ENCODE results near the gene RABGGTA. TPM values are rescaled to one million over a fixed set of nuclear protein-coding genes. Genes with fewer than 3 reads are reported as not detected.

RABGGTA gene
- total and polyA plus RNA-seq, 2 donors (not counting 1 experiment from before 2014, with no cell fraction given) = 70.1 to 159 TPM

- ChIA-PET POLR2A (interaction anchor here (0.5 to 5.3 kb wide), 14 partner anchors 16 to 214 kb away, joined by 3 to 64 read pairs (median 4); partner anchors contain the start of genes DCAF11, DHRS1, GMPR2 and IPO4), CTCF (interaction anchor here (0.9 to 4.2 kb wide), 22 partner anchors 12 to 219 kb away, joined by 3 to 31 read pairs (median 5); partner anchors contain the start of genes CIDEB, DHRS1, GMPR2 and IRF9)
- Histone ChIP-seq H4K20me1 (ENCODE audit: control insufficient read depth, insufficient read depth, low read length, poor library complexity, severe bottlenecking) (peaks cover 10% of the 10 kb centered on the region), H3K79me2 (ENCODE audit: control insufficient read depth, insufficient read depth, low read length) (peaks cover 67% of the 10 kb centered on the region), H3K9me3 (ENCODE audit: control extremely low read depth in 1 of 3, control insufficient read depth in 2 of 3, insufficient read depth in 1 of 3, low read length in 2 of 3) (no peaks in the 10 kb centered on the region), H3K36me3 (replicated peaks in 1 of 2; ENCODE audit: control extremely low read depth in 1 of 2, control insufficient read depth in 1 of 2, extremely low read depth in 1 of 2, insufficient read depth in 2 of 2, low read length in 1 of 2) (peaks cover 2 to 13% of the 10 kb centered on the region in 2 experiments), H3K27ac (ENCODE audit: low read length in 2 of 2) (peak overlapping the region; percentile 85 to 89), H3K4me2 (replicated peaks; ENCODE audit: low read depth, low read length, poor library complexity, severe bottlenecking) (peak overlapping the region; percentile 88), H2AFZ (ENCODE audit: insufficient read depth, low read depth, low read length, poor library complexity, severe bottlenecking) (peak overlapping the region; percentile 90), H3K9ac (ENCODE audit: low read length) (peak overlapping the region; percentile 93), H3K4me3 (ENCODE audit: control extremely low read depth in 1 of 5, extremely low read depth in 1 of 5, insufficient read depth in 1 of 5, low read depth in 2 of 5, low read length in 4 of 5) (no peak overlapping the region), H3K27me3 (replicated peaks in 1 of 4; ENCODE audit: control extremely low read depth in 1 of 4, control insufficient read depth in 3 of 4, insufficient read depth in 4 of 4, low read length in 3 of 4) (no peaks in the 10 kb centered on the region), H3K4me1 (ENCODE audit: control insufficient read depth in 2 of 2, insufficient read depth in 2 of 2, low read length in 2 of 2) (peaks cover 32% of the 10 kb centered on the region in 2 donors)
- H3K4me3 Mint-ChIP-seq = peak overlapping the region; percentile 93
- 100% methylated on average over 1 of the region's 2 CpGs for WGBS (ENCODE audit: insufficient coverage)
- TF ChIP-seq, protein P1, sequence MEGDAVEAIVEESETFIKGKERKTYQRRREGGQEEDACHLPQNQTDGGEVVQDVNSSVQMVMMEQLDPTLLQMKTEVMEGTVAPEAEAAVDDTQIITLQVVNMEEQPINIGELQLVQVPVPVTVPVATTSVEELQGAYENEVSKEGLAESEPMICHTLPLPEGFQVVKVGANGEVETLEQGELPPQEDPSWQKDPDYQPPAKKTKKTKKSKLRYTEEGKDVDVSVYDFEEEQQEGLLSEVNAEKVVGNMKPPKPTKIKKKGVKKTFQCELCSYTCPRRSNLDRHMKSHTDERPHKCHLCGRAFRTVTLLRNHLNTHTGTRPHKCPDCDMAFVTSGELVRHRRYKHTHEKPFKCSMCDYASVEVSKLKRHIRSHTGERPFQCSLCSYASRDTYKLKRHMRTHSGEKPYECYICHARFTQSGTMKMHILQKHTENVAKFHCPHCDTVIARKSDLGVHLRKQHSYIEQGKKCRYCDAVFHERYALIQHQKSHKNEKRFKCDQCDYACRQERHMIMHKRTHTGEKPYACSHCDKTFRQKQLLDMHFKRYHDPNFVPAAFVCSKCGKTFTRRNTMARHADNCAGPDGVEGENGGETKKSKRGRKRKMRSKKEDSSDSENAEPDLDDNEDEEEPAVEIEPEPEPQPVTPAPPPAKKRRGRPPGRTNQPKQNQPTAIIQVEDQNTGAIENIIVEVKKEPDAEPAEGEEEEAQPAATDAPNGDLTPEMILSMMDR (IDR thresholded peaks at IDR 0.05) = no peak
- no peak for TF ChIP-seq EZH2 (IDR thresholded peaks at IDR 0.05; ENCODE audit: borderline replicate concordance, insufficient read depth, low read depth, low read length, poor library complexity, severe bottlenecking)
- no peaks in the 10 kb centered on the region for H3K9me3 Mint-ChIP-seq (ENCODE audit: insufficient read depth)
- intact Hi-C loops (cut with micrococcal nuclease) = loop anchor here (1.0 to 10.0 kb wide), 5 partner anchors 26 to 916 kb away; partner anchors contain the start of genes THTPA, TINF2 and ZFHX2
- peak overlapping the region; percentile 96 for H3K27ac Mint-ChIP-seq
- peaks cover 37% of the 10 kb centered on the region for H3K4me1 Mint-ChIP-seq
- ATAC-seq (ENCODE audit: low read depth) (no peak), DNase-seq (no peak)
- no peaks in the 10 kb centered on the region for H3K27me3 Mint-ChIP-seq
Measured at GRCh38 chr14:24216345-24216699, 55.1 kb downstream of the RABGGTA start.

Small RNA genes lying within 50 kb of the gene (small RNA-seq; reads per million reads assigned to genes)
- not detected for gene MDP1 (ENCODE audit: insufficient read length, low read depth, low replicate concordance)

Other genes starting within 250 kb of the RABGGTA start
Only the 30 nearest of the 34 such genes appear.
- gene DCAF11, start 156.8 kb downstream of the RABGGTA start, total RNA-seq = 84.8 and 96.3 TPM in 2 replicates
- gene DCAF11, start 156.8 kb downstream of the RABGGTA start, polyA plus RNA-seq = 64.5 and 66.7 TPM in 2 replicates
- gene NRL, start 156.6 kb downstream of the RABGGTA start, total RNA-seq = 8.1 and 8.8 TPM in 2 replicates
- gene NRL, start 156.6 kb downstream of the RABGGTA start, polyA plus RNA-seq = 4.8 and 7.0 TPM in 2 replicates
- gene FITM1, start 140.9 kb downstream of the RABGGTA start, total RNA-seq = 2.6 and 3.6 TPM in 2 replicates
- 3.3 and 4.6 TPM in 2 replicates for gene FITM1, start 140.9 kb downstream of the RABGGTA start, polyA plus RNA-seq
- gene PSME1, start 135.4 kb downstream of the RABGGTA start, total RNA-seq = 227 and 237 TPM in 2 replicates
- gene PSME1, start 135.4 kb downstream of the RABGGTA start, polyA plus RNA-seq = 257 and 295 TPM in 2 replicates
- 24.7 and 26.4 TPM in 2 replicates for gene EMC9, start 130.0 kb downstream of the RABGGTA start, total RNA-seq
- 19.3 and 25.9 TPM in 2 replicates for gene EMC9, start 130.0 kb downstream of the RABGGTA start, polyA plus RNA-seq
- 127 and 141 TPM in 2 replicates for gene PSME2, start 125.0 kb downstream of the RABGGTA start, total RNA-seq
- 126 and 137 TPM in 2 replicates for gene PSME2, start 125.0 kb downstream of the RABGGTA start, polyA plus RNA-seq
- gene RNF31, start 124.1 kb downstream of the RABGGTA start, total RNA-seq = 103 and 114 TPM in 2 replicates
- 48.3 and 69.8 TPM in 2 replicates for gene RNF31, start 124.1 kb downstream of the RABGGTA start, polyA plus RNA-seq
- gene IRF9, start 110.3 kb downstream of the RABGGTA start, total RNA-seq = 243 and 269 TPM in 2 replicates
- gene IRF9, start 110.3 kb downstream of the RABGGTA start, polyA plus RNA-seq = 191 and 237 TPM in 2 replicates
- 48.4 and 62.1 TPM in 2 replicates for gene REC8, start 99.5 kb downstream of the RABGGTA start, total RNA-seq
- gene REC8, start 99.5 kb downstream of the RABGGTA start, polyA plus RNA-seq = 34.0 and 39.5 TPM in 2 replicates
- gene IPO4, start 82.8 kb downstream of the RABGGTA start, total RNA-seq = 29.8 and 35.0 TPM in 2 replicates
- gene IPO4, start 82.8 kb downstream of the RABGGTA start, polyA plus RNA-seq = 26.7 and 28.3 TPM in 2 replicates
- gene TM9SF1, start 76.2 kb downstream of the RABGGTA start, total RNA-seq = 24.5 and 33.9 TPM in 2 replicates
- gene TM9SF1, start 76.2 kb downstream of the RABGGTA start, polyA plus RNA-seq = 7.6 and 10.0 TPM in 2 replicates
- gene TSSK4, start 65.9 kb downstream of the RABGGTA start, total RNA-seq = 1.7 TPM in 2 replicates
- 0.14 and 0.45 TPM in 2 replicates for gene TSSK4, start 65.9 kb downstream of the RABGGTA start, polyA plus RNA-seq
- 102 and 103 TPM in 2 replicates for gene CHMP4A, start 58.1 kb downstream of the RABGGTA start, total RNA-seq
- gene CHMP4A, start 58.1 kb downstream of the RABGGTA start, polyA plus RNA-seq = 91.2 and 95.1 TPM in 2 replicates
- gene MDP1, start 55.5 kb downstream of the RABGGTA start, total RNA-seq = 11.3 and 17.0 TPM in 2 replicates
- 22.6 and 28.1 TPM in 2 replicates for gene MDP1, start 55.5 kb downstream of the RABGGTA start, polyA plus RNA-seq
- 86.6 and 98.5 TPM in 2 replicates for gene NEDD8, start 39.2 kb downstream of the RABGGTA start, total RNA-seq
- 86.7 and 104 TPM in 2 replicates for gene NEDD8, start 39.2 kb downstream of the RABGGTA start, polyA plus RNA-seq
- 58.7 and 64.3 TPM in 2 replicates for gene GMPR2, start 38.7 kb downstream of the RABGGTA start, total RNA-seq
- gene GMPR2, start 38.7 kb downstream of the RABGGTA start, polyA plus RNA-seq = 33.3 and 39.7 TPM in 2 replicates
- gene TINF2, start 29.0 kb downstream of the RABGGTA start, total RNA-seq = 165 and 169 TPM in 2 replicates
- 103 and 108 TPM in 2 replicates for gene TINF2, start 29.0 kb downstream of the RABGGTA start, polyA plus RNA-seq
- gene TGM1, start 8.4 kb downstream of the RABGGTA start, total RNA-seq = 11.4 and 11.9 TPM in 2 replicates
- gene TGM1, start 8.4 kb downstream of the RABGGTA start, polyA plus RNA-seq = 2.7 and 4.9 TPM in 2 replicates
- gene DHRS1, start 28.2 kb upstream of the RABGGTA start, total RNA-seq = 42.7 and 43.7 TPM in 2 replicates
- 69.9 and 76.9 TPM in 2 replicates for gene DHRS1, start 28.2 kb upstream of the RABGGTA start, polyA plus RNA-seq
- 22.6 and 24.5 TPM in 2 replicates for gene NOP9, start 28.3 kb upstream of the RABGGTA start, total RNA-seq
- 9.7 and 13.7 TPM in 2 replicates for gene NOP9, start 28.3 kb upstream of the RABGGTA start, polyA plus RNA-seq
- 32.8 and 34.3 TPM in 2 replicates for gene CIDEB, start 36.4 kb upstream of the RABGGTA start, total RNA-seq
- 17.9 and 26.2 TPM in 2 replicates for gene CIDEB, start 36.4 kb upstream of the RABGGTA start, polyA plus RNA-seq
- 10.1 and 11.7 TPM in 2 replicates for gene LTB4R2, start 38.5 kb upstream of the RABGGTA start, total RNA-seq
- 9.0 and 10.7 TPM in 2 replicates for gene LTB4R2, start 38.5 kb upstream of the RABGGTA start, polyA plus RNA-seq
- gene LTB4R, start 39.9 kb upstream of the RABGGTA start, total RNA-seq = 8.8 and 9.2 TPM in 2 replicates
- 15.7 and 19.1 TPM in 2 replicates for gene LTB4R, start 39.9 kb upstream of the RABGGTA start, polyA plus RNA-seq
- 5.8 and 7.8 TPM in 2 replicates for gene ADCY4, start 63.5 kb upstream of the RABGGTA start, total RNA-seq
- gene ADCY4, start 63.5 kb upstream of the RABGGTA start, polyA plus RNA-seq = 2.3 and 3.4 TPM in 2 replicates
- gene RIPK3, start 68.4 kb upstream of the RABGGTA start, total RNA-seq = 76.6 and 77.6 TPM in 2 replicates
- gene RIPK3, start 68.4 kb upstream of the RABGGTA start, polyA plus RNA-seq = 58.5 and 65.5 TPM in 2 replicates
- 7.6 and 7.9 TPM in 2 replicates for gene NFATC4, start 96.6 kb upstream of the RABGGTA start, total RNA-seq
- gene NFATC4, start 96.6 kb upstream of the RABGGTA start, polyA plus RNA-seq = 3.1 and 3.7 TPM in 2 replicates
- gene NYNRIN, start 127.4 kb upstream of the RABGGTA start, total RNA-seq = 0.29 and 0.34 TPM in 2 replicates
- 0.04 TPM in 2 replicates for gene NYNRIN, start 127.4 kb upstream of the RABGGTA start, polyA plus RNA-seq
- 128 and 134 TPM in 2 replicates for gene CBLN3, start 158.1 kb upstream of the RABGGTA start, total RNA-seq
- 29.1 and 35.0 TPM in 2 replicates for gene CBLN3, start 158.1 kb upstream of the RABGGTA start, polyA plus RNA-seq
- gene KHNYN, start 158.4 kb upstream of the RABGGTA start, total RNA-seq = 182 and 184 TPM in 2 replicates
- gene KHNYN, start 158.4 kb upstream of the RABGGTA start, polyA plus RNA-seq = 74.4 and 111 TPM in 2 replicates
- gene SDR39U1, start 171.2 kb upstream of the RABGGTA start, total RNA-seq = 107 and 126 TPM in 2 replicates
- 247 and 248 TPM in 2 replicates for gene SDR39U1, start 171.2 kb upstream of the RABGGTA start, polyA plus RNA-seq